T-cell (primary cell): ENCODE data around the gene EML4. TPM values are rescaled to one million over a fixed set of nuclear protein-coding genes. Genes with fewer than 3 reads are reported as not detected.

Experiments used
- ATAC-seq, 4 experiments: fragments of 200-7000 bp in 3 of 4; fragments of 150-1000 bp in 1 of 4; cut with Tn5 transposase; replicated peaks in 1 of 4; 1 replicate in 3 of 4; 2 replicates in 1 of 4; pipeline ENCODE4 v1.10.0; 2021; ENCODE audit warnings: moderate library complexity in 3 of 4, mild to moderate bottlenecking in 2 of 4, moderate number of reproducible peaks in 1 of 4
- CTCF ChIA-PET, 2 donors: fragments of 300-600 bp; sonication (Branson Sonifier 250); formaldehyde crosslinking; loops; one replicate each; lab custom pipeline; 2022; ENCODE audit warnings: antibody characterized with exemption in 2 of 2; lab: Charles Lee
- POLR2A ChIA-PET, 2 donors: fragments of 300-600 bp; sonication (Branson Sonifier 250); formaldehyde crosslinking; loops; one replicate each; lab custom pipeline; 2022; ENCODE audit warnings: antibody characterized with exemption in 2 of 2; lab: Charles Lee
- DNase-seq, 35 experiments: peaks; one replicate each; pipeline versions ENCODE4 v3.0.0 to v3.0.0-alpha.2; 2013 to 2023
- H3K27ac ChIP-seq: one replicate; pipeline ENCODE4 v1.5.1; 2013; ENCODE audit warnings: low read length
- H3K27me3 ChIP-seq, 2 experiments: replicated peaks in 1 of 2; 1 replicate in 1 of 2; 2 replicates in 1 of 2; pipeline versions ENCODE4 v1.6.1 to v1.7.0; 2013; ENCODE audit warnings: low read length in 1 of 2, mixed read lengths in 1 of 2; ENCODE audit not compliant: control insufficient read depth in 2 of 2, insufficient read depth in 2 of 2; ENCODE audit errors: extremely low read depth in 1 of 2
- H3K36me3 ChIP-seq, 2 donors: 1 replicate in 1 of 2; 2 replicates in 1 of 2; pipeline versions ENCODE4 v1.6.1 to v1.7.0; 2013; ENCODE audit warnings: low read length in 1 of 2; ENCODE audit not compliant: control insufficient read depth in 2 of 2, insufficient read depth in 1 of 2; ENCODE audit errors: extremely low read depth in 1 of 2
- H3K4me1 ChIP-seq, 2 experiments: 1 replicate in 1 of 2; 2 replicates in 1 of 2; pipeline versions ENCODE4 v1.6.1 to v1.7.0; 2013; ENCODE audit warnings: low read length in 2 of 2, mixed read lengths in 1 of 2; ENCODE audit not compliant: insufficient read depth in 2 of 2, control insufficient read depth in 1 of 2; ENCODE audit errors: extremely low read depth in 1 of 2
- H3K4me3 ChIP-seq, 2 donors: 1 replicate in 1 of 2; 2 replicates in 1 of 2; pipeline versions ENCODE4 v1.5.1 to v1.7.0; 2013; ENCODE audit warnings: mild to moderate bottlenecking in 2 of 2, low read length in 1 of 2, moderate library complexity in 1 of 2; ENCODE audit not compliant: control insufficient read depth in 1 of 2; ENCODE audit errors: extremely low read depth in 1 of 2
- H3K9me3 ChIP-seq: 2 replicates; pipeline ENCODE4 v1.7.0; 2013
- H3K27ac Mint-ChIP-seq, 2 donors: one replicate each; pipeline ENCODE4 v1.8.0; 2020 to 2021; ENCODE audit warnings: mild to moderate bottlenecking in 2 of 2, mixed read lengths in 2 of 2
- H3K27me3 Mint-ChIP-seq, 2 donors: one replicate each; pipeline ENCODE4 v1.8.0; 2021 to 2022; ENCODE audit warnings: mixed read lengths in 2 of 2
- H3K36me3 Mint-ChIP-seq: one replicate; pipeline ENCODE4 v1.8.0; 2021; ENCODE audit warnings: mixed read lengths
- H3K4me1 Mint-ChIP-seq, 3 donors: one replicate each; pipeline ENCODE4 v1.8.0; 2020 to 2022; ENCODE audit warnings: mixed read lengths in 3 of 3, mild to moderate bottlenecking in 1 of 3
- H3K4me3 Mint-ChIP-seq, 3 donors: one replicate each; pipeline ENCODE4 v1.8.0; 2020 to 2022; ENCODE audit warnings: mild to moderate bottlenecking in 3 of 3, mixed read lengths in 3 of 3, moderate library complexity in 3 of 3
- H3K9me3 Mint-ChIP-seq, 3 donors: one replicate each; pipeline ENCODE4 v1.8.0; 2020 to 2022; ENCODE audit warnings: mixed read lengths in 3 of 3
- WGBS: methylation state at CpG from one replicate; pipeline ENCODE4 v1.1.5; 2013; ENCODE audit warnings: missing lambda C conversion rate; ENCODE audit not compliant: insufficient coverage; 5-methylcytosine and 5-hydroxymethylcytosine counted together
- total RNA-seq, 35 experiments: library from RNA in 6 of 35; stranded (reverse) in 6 of 35; fragments of 120-200 nt in 1 of 35; gene quantifications; one replicate each; pipeline versions ENCODE4 v1.2.1 to v1.2.4 and lab custom pipeline; 2013 to 2026

Gene EML4
- total RNA-seq, 5 donors from 2014 or later (not counting 1 experiment from before 2014, with no cell fraction given), result 101 to 223 (median 123) TPM

DNA sequence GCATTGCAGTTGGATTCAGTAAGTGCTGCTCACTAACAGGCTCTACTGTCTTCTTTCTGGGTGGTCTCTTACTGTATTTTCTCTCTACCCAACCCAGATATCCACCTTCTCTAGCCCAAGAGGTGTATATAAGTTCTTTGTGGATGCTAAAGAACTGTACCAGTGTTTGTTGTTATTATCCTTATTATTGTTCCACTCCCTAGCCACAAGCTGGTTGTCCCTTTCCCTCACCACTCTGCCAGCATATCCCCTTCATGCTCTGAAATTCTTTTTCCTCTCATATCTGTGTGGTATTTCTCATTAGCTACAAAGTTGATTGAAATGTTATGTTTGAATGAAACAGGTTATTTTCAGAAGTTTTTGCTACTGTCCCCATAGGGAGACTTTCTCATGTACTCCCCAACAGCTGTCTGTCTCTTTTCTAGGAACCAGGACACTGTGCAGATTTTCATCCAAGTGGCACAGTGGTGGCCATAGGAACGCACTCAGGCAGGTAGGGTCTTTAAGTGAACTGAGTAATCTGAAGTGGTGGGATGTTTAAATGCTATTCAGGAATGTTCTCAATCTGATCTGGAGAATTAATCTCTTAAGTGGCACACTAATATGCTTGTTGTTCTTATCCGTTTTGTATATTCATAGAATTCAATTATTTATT, 135.0 kb downstream of the EML4 start:
- no peak overlapping the region for H3K27ac ChIP-seq
- ChIA-PET POLR2A (no interaction called here), CTCF (interaction anchor here in 1 of 2 donors (1.0 kb wide), 1 partner anchor 208 kb away, joined by 3 read pairs; no protein-coding TSS in a partner anchor)
- peaks cover 29 to 43% (median 41%) of the 10 kb centered on the region in 3 donors for H3K4me1 Mint-ChIP-seq
- peaks cover 1 to 7% of the 10 kb centered on the region in 2 experiments for H3K4me1 ChIP-seq
- WGBS, result no CpG with 5 or more reads among the region's 2 CpGs
- no peak overlapping the region for H3K4me3 Mint-ChIP-seq
- ATAC-seq (no peak), DNase-seq (no peak)
- no peaks in the 10 kb centered on the region for H3K9me3 ChIP-seq
- H3K9me3 Mint-ChIP-seq, result no peaks in the 10 kb centered on the region
- peak overlapping the region; percentile 58 to 79 for H3K27ac Mint-ChIP-seq
- peaks cover 49% of the 10 kb centered on the region for H3K36me3 Mint-ChIP-seq
- peaks cover 0 to 68% of the 10 kb centered on the region in 2 donors for H3K36me3 ChIP-seq
- no peaks in the 10 kb centered on the region for H3K27me3 ChIP-seq
- no peak overlapping the region for H3K4me3 ChIP-seq
- no peaks in the 10 kb centered on the region for H3K27me3 Mint-ChIP-seq

DNA sequence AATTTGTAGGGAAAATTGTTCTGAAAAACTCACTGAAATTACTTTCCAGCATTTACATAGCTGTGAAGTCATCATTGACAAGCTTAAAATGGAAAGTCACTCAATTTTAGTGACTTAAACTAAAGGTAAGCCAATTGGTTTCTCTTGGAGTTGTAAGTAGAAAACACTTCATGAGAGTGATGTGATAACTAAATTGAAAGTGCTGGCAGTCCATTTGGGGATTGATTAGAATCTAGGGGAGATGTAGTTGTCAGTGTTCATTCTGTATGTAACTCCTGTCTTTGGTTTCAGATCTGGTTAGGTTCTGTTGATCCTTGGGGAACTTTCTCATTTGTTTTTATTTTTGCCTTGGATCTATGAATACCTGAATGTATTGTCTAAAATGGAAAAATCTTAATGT, 138.0 kb downstream of the EML4 start:
- ChIA-PET POLR2A (no interaction called here), CTCF (no interaction called here)
- H3K36me3 ChIP-seq, result peaks cover 0 to 63% of the 10 kb centered on the region in 2 donors
- no peak overlapping the region for H3K4me3 ChIP-seq
- Mint-ChIP-seq H3K27ac (peak overlapping the region; percentile 52 to 57), H3K27me3 (no peaks in the 10 kb centered on the region), H3K4me1 (peaks cover 21 to 33% (median 27%) of the 10 kb centered on the region in 3 donors), H3K9me3 (no peaks in the 10 kb centered on the region), H3K36me3 (peaks cover 36% of the 10 kb centered on the region), H3K4me3 (no peak overlapping the region)
- ATAC-seq, result no peak
- H3K9me3 ChIP-seq, result no peaks in the 10 kb centered on the region
- no peak for DNase-seq
- H3K27me3 ChIP-seq, result no peaks in the 10 kb centered on the region
- no peaks in the 10 kb centered on the region for H3K4me1 ChIP-seq
- H3K27ac ChIP-seq, result no peak overlapping the region

DNA sequence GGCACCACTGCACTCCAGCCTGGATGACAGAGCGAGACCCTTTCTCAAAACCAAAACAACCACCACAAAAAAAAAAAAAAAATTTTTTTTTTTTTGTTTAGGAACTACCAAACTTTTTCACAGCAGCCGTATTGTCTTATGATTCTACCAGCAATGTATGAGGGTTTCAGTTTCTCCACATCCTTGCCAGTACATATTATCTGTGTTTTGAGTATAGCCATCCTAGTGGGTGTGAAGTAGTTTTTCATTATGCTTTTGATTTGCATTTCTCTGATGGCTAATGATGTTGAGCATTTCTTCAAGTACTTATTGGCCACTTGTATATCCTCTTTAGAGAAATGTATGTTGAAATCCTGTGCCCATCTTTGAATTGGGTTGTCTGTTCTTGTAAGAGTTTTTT, 140.2 kb downstream of the EML4 start:
- no peaks in the 10 kb centered on the region for H3K4me1 ChIP-seq
- H3K36me3 ChIP-seq, result peaks cover 3 to 51% of the 10 kb centered on the region in 2 donors
- Mint-ChIP-seq H3K9me3 (no peaks in the 10 kb centered on the region), H3K27ac (peak overlapping the region; percentile 61 to 84), H3K4me1 (peaks cover 17 to 28% (median 18%) of the 10 kb centered on the region in 3 donors), H3K4me3 (no peak overlapping the region), H3K27me3 (no peaks in the 10 kb centered on the region), H3K36me3 (peaks cover 26% of the 10 kb centered on the region)
- no peak for DNase-seq
- no peak overlapping the region for H3K27ac ChIP-seq
- no CpG with 5 or more reads among the region's 2 CpGs for WGBS
- ChIA-PET POLR2A (interaction anchor here in 1 of 2 donors (0.7 kb wide), 1 partner anchor 43 kb away, joined by 3 read pairs; no protein-coding TSS in a partner anchor), CTCF (interaction anchor here in 1 of 2 donors (0.6 to 1.0 kb wide), 2 partner anchors 71 to 230 kb away, joined by 3 to 5 read pairs; no protein-coding TSS in a partner anchor)
- H3K4me3 ChIP-seq, result no peak overlapping the region
- no peaks in the 10 kb centered on the region for H3K27me3 ChIP-seq
- no peak for ATAC-seq
- H3K9me3 ChIP-seq, result no peaks in the 10 kb centered on the region

DNA sequence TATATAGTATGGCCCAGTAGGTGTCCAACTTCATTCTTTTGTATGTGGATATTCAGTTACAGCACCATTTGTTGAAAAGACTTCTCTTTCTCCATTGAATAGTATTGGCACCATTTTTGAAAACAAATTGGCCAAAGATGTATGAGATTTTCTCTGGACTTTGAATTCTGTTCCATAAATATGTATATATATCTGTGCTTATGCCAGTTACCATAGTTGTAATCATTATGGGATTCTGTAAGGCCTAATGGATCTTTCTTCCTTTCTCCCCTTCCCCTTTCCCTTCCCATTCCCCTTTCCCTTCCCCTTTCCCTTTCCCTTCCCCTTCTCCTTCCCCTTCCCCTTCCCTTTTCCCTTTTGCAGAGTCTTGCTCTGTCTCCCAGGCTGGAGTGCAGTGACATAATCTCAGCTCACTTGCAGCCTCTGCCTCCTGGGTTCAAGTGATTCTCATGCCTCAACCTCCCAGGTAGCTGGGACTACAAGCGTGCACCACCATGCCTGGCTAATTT, 140.9 kb downstream of the EML4 start:
- Histone ChIP-seq H3K9me3 (no peaks in the 10 kb centered on the region), H3K27me3 (no peaks in the 10 kb centered on the region), H3K4me3 (no peak overlapping the region), H3K4me1 (no peaks in the 10 kb centered on the region), H3K27ac (no peak overlapping the region), H3K36me3 (peaks cover 3 to 53% of the 10 kb centered on the region in 2 donors)
- no peaks in the 10 kb centered on the region for H3K27me3 Mint-ChIP-seq
- no peak overlapping the region for H3K4me3 Mint-ChIP-seq
- ChIA-PET CTCF (no interaction called here), POLR2A (no interaction called here)
- no CpG with 5 or more reads among the region's 1 CpG for WGBS
- H3K27ac Mint-ChIP-seq, result peak overlapping the region; percentile 61 to 84
- H3K4me1 Mint-ChIP-seq, result peaks cover 15 to 32% (median 18%) of the 10 kb centered on the region in 3 donors
- H3K9me3 Mint-ChIP-seq, result no peaks in the 10 kb centered on the region
- ATAC-seq (no peak), DNase-seq (no peak)
- H3K36me3 Mint-ChIP-seq, result peaks cover 32% of the 10 kb centered on the region

DNA sequence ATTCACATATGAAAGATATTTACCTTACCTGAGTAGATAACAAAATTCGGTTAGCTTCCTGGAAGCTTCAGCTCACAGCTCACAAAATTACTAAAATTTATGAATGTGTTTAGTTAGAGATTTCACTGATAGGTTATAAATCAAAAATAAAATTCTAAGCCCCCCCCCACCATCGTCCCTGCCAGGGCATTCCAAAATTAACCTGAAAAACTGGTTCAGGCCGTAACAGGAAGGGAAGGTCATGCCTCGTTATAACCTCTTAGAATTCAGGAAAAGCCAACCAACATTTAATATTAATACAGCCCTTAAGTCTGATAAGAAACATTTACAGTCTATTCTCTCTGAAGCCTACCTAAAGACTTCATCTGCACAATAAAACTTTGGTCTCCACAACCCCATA, 143.0 kb downstream of the EML4 start:
- H3K27me3 ChIP-seq, result no peaks in the 10 kb centered on the region
- no peaks in the 10 kb centered on the region for H3K4me1 ChIP-seq
- no peaks in the 10 kb centered on the region for H3K27me3 Mint-ChIP-seq
- no peaks in the 10 kb centered on the region for H3K9me3 Mint-ChIP-seq
- H3K4me3 ChIP-seq, result no peak overlapping the region
- H3K36me3 Mint-ChIP-seq, result peaks cover 34% of the 10 kb centered on the region
- 100% methylated on average over 1 of the region's 4 CpGs for WGBS
- peak overlapping the region in 1 of 2 donors; percentile 23 for H3K27ac Mint-ChIP-seq
- no peaks in the 10 kb centered on the region for H3K9me3 ChIP-seq
- peaks cover 3 to 53% of the 10 kb centered on the region in 2 donors for H3K36me3 ChIP-seq
- H3K4me3 Mint-ChIP-seq, result no peak overlapping the region
- ATAC-seq (no peak), DNase-seq (no peak)
- no peak overlapping the region for H3K27ac ChIP-seq
- ChIA-PET CTCF (interaction anchor here in 1 of 2 donors (0.6 kb wide), 1 partner anchor 66 kb away, joined by 3 read pairs; no protein-coding TSS in a partner anchor), POLR2A (no interaction called here)
- peaks cover 13 to 29% (median 22%) of the 10 kb centered on the region in 3 donors for H3K4me1 Mint-ChIP-seq

DNA sequence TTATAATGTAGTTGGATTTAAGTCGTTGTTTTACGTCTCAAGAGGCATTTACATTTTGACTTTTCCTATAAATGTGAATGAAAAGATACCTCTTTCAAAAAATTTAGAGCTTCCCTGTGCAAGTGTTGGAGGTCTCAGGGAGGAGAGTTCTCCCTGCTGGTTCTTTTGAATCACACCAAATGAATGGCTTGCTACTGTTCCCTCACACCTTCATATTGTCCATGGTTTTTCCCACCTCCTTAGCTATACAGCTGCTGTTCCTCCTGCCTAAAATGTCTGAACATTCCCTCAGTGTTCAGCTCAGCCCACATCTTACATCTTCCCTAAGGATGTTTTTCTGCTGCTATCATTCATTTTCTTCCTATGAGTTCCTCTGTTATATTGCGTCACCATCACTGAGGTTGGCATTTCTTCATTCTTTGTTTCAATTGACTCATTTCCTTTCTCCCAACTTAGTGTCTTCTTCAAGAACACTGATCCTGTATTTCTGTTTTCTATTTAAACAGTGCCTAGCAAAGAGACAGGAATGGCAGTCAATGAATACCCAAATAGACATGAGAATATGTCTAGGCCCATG, 145.8 kb downstream of the EML4 start:
- Histone ChIP-seq H3K4me1 (no peaks in the 10 kb centered on the region), H3K36me3 (peaks cover 3 to 61% of the 10 kb centered on the region in 2 donors), H3K9me3 (no peaks in the 10 kb centered on the region), H3K4me3 (no peak overlapping the region), H3K27me3 (no peaks in the 10 kb centered on the region), H3K27ac (no peak overlapping the region)
- Mint-ChIP-seq H3K27me3 (no peaks in the 10 kb centered on the region), H3K36me3 (peaks cover 41% of the 10 kb centered on the region), H3K9me3 (no peaks in the 10 kb centered on the region), H3K4me1 (peaks cover 24 to 33% (median 27%) of the 10 kb centered on the region in 3 donors), H3K27ac (peak overlapping the region; percentile 68 to 72), H3K4me3 (no peak overlapping the region)
- DNase-seq (no peak), ATAC-seq (no peak)
- no CpG with 5 or more reads among the region's 3 CpGs for WGBS
- ChIA-PET POLR2A (no interaction called here), CTCF (no interaction called here)
